OCI-LY1 (cell line): ENCODE measurements around the gene CHMP5.

ENCODE experiments used
- H2AFZ ChIP-seq: fragments of 200-600 bp; sonication (generic), shearing (Covaris generic); 2 replicates; pipeline ENCODE4 v1.6.0; 2014; ENCODE audit warnings: antibody characterized with exemption, mild to moderate bottlenecking, low read length
- H3F3A ChIP-seq: fragments of 200-600 bp; sonication (generic), shearing (Covaris generic); 2 replicates; pipeline ENCODE4 v1.6.0; 2014; ENCODE audit warnings: mild to moderate bottlenecking, antibody characterized with exemption, low read length, moderate library complexity; ENCODE audit not compliant: insufficient read depth
- H3K27ac ChIP-seq: fragments of 200-600 bp; sonication (generic); 2 replicates; pipeline ENCODE4 v1.5.1; 2014; ENCODE audit warnings: low read length, mixed run types, mild to moderate bottlenecking, low read depth; ENCODE audit not compliant: poor library complexity, severe bottlenecking
- H3K27me3 ChIP-seq: fragments of 200-600 bp; sonication (generic); 2 replicates; pipeline ENCODE4 v1.6.0; 2014; ENCODE audit warnings: antibody characterized with exemption, mild to moderate bottlenecking, low read length, moderate library complexity; ENCODE audit not compliant: insufficient read depth
- H3K36me3 ChIP-seq: fragments of 200-600 bp; sonication (generic); 2 replicates; pipeline ENCODE4 v1.6.1; 2014; ENCODE audit warnings: mild to moderate bottlenecking, antibody characterized with exemption, low read length, moderate library complexity, mixed read lengths; ENCODE audit not compliant: insufficient read depth
- H3K4me1 ChIP-seq: fragments of 200-600 bp; sonication (generic); 2 replicates; pipeline ENCODE4 v1.5.1; 2014; ENCODE audit warnings: mild to moderate bottlenecking, low read length, moderate library complexity; ENCODE audit not compliant: insufficient read depth, severe bottlenecking
- H3K4me2 ChIP-seq: fragments of 200-600 bp; sonication (generic), shearing (Covaris generic); 2 replicates; pipeline ENCODE4 v1.6.1; 2014; ENCODE audit warnings: low read length
- H3K4me3 ChIP-seq: fragments of 200-600 bp; sonication (generic); 2 replicates; pipeline ENCODE4 v1.5.1; 2014; ENCODE audit warnings: low read length, low read depth, mild to moderate bottlenecking, mixed read lengths; ENCODE audit not compliant: poor library complexity, severe bottlenecking
- H3K79me2 ChIP-seq: fragments of 200-600 bp; shearing (Covaris generic); 2 replicates; pipeline ENCODE4 v1.6.1; 2016; ENCODE audit warnings: mixed run types, low read length, mixed read lengths; ENCODE audit not compliant: insufficient read depth
- H3K9ac ChIP-seq: fragments of 200-600 bp; sonication (generic), shearing (Covaris generic); 2 replicates; pipeline ENCODE4 v1.6.1; 2014; ENCODE audit warnings: mild to moderate bottlenecking, low read length, mixed read lengths
- H3K9me2 ChIP-seq: fragments of 200-600 bp; sonication (generic), shearing (Covaris generic); 2 replicates; pipeline ENCODE4 v1.6.1; 2014; ENCODE audit warnings: low read depth, mild to moderate bottlenecking, low read length, mixed read lengths
- H3K9me3 ChIP-seq: fragments of 200-600 bp; shearing (Covaris generic); 2 replicates; pipeline ENCODE4 v1.6.1; 2014; ENCODE audit warnings: low read length, mixed read lengths
- H4K20me1 ChIP-seq: fragments of 200-600 bp; sonication (generic), shearing (Covaris generic); 2 replicates; pipeline ENCODE4 v1.6.0; 2016; ENCODE audit warnings: mild to moderate bottlenecking, low read length; ENCODE audit not compliant: insufficient read depth
- EZH2 ChIP-seq: fragments of 200-600 bp; sonication (generic), shearing (Covaris generic); IDR thresholded peaks from 2 replicates; pipeline ENCODE4 v1.8.0; 2017; ENCODE audit warnings: borderline replicate concordance, mixed run types, mild to moderate bottlenecking, antibody characterized with exemption, low read length, moderate library complexity, mixed read lengths
- TF ChIP-seq, protein P1 (sequence below): fragments of 200-600 bp; sonication (generic), shearing (Covaris generic); IDR thresholded peaks from 2 replicates; pipeline ENCODE4 v1.5.1; 2017; ENCODE audit warnings: mild to moderate bottlenecking, antibody characterized with exemption, low read length, moderate library complexity, mixed read lengths

The CHMP5 gene

GRCh38 chr9:33227008-33227398 lies 37.8 kb upstream of the CHMP5 start:
- H2AFZ ChIP-seq: no peak overlapping the region
- no peaks in the 10 kb centered on the region for H3K36me3 ChIP-seq
- H3K9me2 ChIP-seq: no peaks in the 10 kb centered on the region
- H3K4me2 ChIP-seq: no peak overlapping the region
- H3K9ac ChIP-seq: no peak overlapping the region
- H3F3A ChIP-seq: no peaks in the 10 kb centered on the region
- no peaks in the 10 kb centered on the region for H3K4me1 ChIP-seq
- H4K20me1 ChIP-seq: no peaks in the 10 kb centered on the region
- H3K79me2 ChIP-seq: no peaks in the 10 kb centered on the region
- H3K4me3 ChIP-seq: no peak overlapping the region
- TF ChIP-seq, protein P1, sequence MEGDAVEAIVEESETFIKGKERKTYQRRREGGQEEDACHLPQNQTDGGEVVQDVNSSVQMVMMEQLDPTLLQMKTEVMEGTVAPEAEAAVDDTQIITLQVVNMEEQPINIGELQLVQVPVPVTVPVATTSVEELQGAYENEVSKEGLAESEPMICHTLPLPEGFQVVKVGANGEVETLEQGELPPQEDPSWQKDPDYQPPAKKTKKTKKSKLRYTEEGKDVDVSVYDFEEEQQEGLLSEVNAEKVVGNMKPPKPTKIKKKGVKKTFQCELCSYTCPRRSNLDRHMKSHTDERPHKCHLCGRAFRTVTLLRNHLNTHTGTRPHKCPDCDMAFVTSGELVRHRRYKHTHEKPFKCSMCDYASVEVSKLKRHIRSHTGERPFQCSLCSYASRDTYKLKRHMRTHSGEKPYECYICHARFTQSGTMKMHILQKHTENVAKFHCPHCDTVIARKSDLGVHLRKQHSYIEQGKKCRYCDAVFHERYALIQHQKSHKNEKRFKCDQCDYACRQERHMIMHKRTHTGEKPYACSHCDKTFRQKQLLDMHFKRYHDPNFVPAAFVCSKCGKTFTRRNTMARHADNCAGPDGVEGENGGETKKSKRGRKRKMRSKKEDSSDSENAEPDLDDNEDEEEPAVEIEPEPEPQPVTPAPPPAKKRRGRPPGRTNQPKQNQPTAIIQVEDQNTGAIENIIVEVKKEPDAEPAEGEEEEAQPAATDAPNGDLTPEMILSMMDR: no peak
- TF ChIP-seq EZH2: no peak
- no peaks in the 10 kb centered on the region for H3K9me3 ChIP-seq
- H3K27me3 ChIP-seq: no peaks in the 10 kb centered on the region; the same call in 1 of the 2 replicates
- H3K27ac ChIP-seq: no peak overlapping the region

GRCh38 chr9:33227741-33228140 lies 37.1 kb upstream of the CHMP5 start:
- no peak overlapping the region for H3K4me2 ChIP-seq
- no peaks in the 10 kb centered on the region; the same call in 1 of the 2 replicates for H3K27me3 ChIP-seq
- H3F3A ChIP-seq: no peaks in the 10 kb centered on the region
- no peaks in the 10 kb centered on the region for H3K9me2 ChIP-seq
- H3K36me3 ChIP-seq: no peaks in the 10 kb centered on the region
- H3K4me1 ChIP-seq: no peaks in the 10 kb centered on the region
- no peak overlapping the region for H3K9ac ChIP-seq
- TF ChIP-seq, protein P1: no peak
- TF ChIP-seq EZH2: no peak
- H3K27ac ChIP-seq: no peak overlapping the region
- H3K79me2 ChIP-seq: no peaks in the 10 kb centered on the region
- no peaks in the 10 kb centered on the region for H3K9me3 ChIP-seq
- no peak overlapping the region for H2AFZ ChIP-seq
- H3K4me3 ChIP-seq: no peak overlapping the region
- no peaks in the 10 kb centered on the region for H4K20me1 ChIP-seq

DNA sequence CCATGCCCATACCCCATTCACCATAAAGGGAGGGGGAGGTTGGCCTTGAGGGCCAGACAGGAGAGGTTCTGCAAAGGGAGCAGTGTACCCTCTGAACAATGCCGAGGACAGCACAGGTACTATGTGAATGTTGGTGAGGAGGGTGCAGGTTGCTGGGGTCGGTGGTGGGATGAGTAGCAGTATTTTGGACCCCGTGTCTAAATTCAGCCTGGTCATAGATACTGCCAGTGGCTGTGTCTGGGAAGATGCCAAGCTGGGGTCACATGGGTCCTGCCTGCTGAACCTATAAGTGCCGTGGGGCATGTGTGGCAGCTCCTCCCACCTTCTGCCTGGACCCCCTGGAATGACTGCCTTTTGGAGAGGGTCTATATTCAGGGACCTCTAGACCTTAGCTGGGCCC lies 36.2 kb upstream of the CHMP5 start:
- no peak overlapping the region for H3K4me3 ChIP-seq
- no peaks in the 10 kb centered on the region for H3K79me2 ChIP-seq
- no peaks in the 10 kb centered on the region for H4K20me1 ChIP-seq
- no peaks in the 10 kb centered on the region for H3K36me3 ChIP-seq
- H3F3A ChIP-seq: no peaks in the 10 kb centered on the region
- H3K9ac ChIP-seq: no peak overlapping the region
- TF ChIP-seq, protein P1: no peak
- no peak for TF ChIP-seq EZH2
- H3K9me3 ChIP-seq: no peaks in the 10 kb centered on the region
- H3K27me3 ChIP-seq: no peaks in the 10 kb centered on the region; the same call in 1 of the 2 replicates
- H3K4me2 ChIP-seq: no peak overlapping the region
- H2AFZ ChIP-seq: no peak overlapping the region
- H3K4me1 ChIP-seq: no peaks in the 10 kb centered on the region
- H3K9me2 ChIP-seq: no peaks in the 10 kb centered on the region
- no peak overlapping the region for H3K27ac ChIP-seq
